Common myeloid progenitor, CD34-positive (primary cell): ENCODE data around the gene ZNF565.
"Not testable (repeated sequence)": the region's sequence is repeated elsewhere in the genome, so short reads cannot be mapped to it uniquely, and the experiment has no call there.

Experiments
- CTCF ChIA-PET: fragments of 350-600 bp; sonication (Branson Sonifier 250); formaldehyde crosslinking; loops from one replicate; lab custom pipeline; 2021; ENCODE audit warnings: antibody characterized with exemption; lab: Charles Lee
- POLR2A ChIA-PET: fragments of 350-600 bp; sonication (Branson Sonifier 250); formaldehyde crosslinking; loops from one replicate; lab custom pipeline; 2021; ENCODE audit warnings: antibody characterized with exemption; lab: Charles Lee
- DNase-seq, 3 donors: peaks; one replicate each; pipeline versions ENCODE4 v3.0.0 to v3.0.0-alpha.2; 2013
- H3K27ac ChIP-seq, 2 experiments: 1 replicate in 1 of 2; 2 replicates in 1 of 2; pipeline ENCODE4 v1.7.0; 2013; ENCODE audit warnings: inconsistent platforms in 2 of 2, low read length in 2 of 2, mild to moderate bottlenecking in 2 of 2, low read depth in 1 of 2, moderate library complexity in 1 of 2; ENCODE audit not compliant: severe bottlenecking in 2 of 2, insufficient read depth in 1 of 2, poor library complexity in 1 of 2
- H3K27me3 ChIP-seq, 5 experiments: replicated peaks in 2 of 5; 1 replicate in 3 of 5; 2 replicates in 2 of 5; pipeline versions ENCODE4 v1.6.1 to v1.7.0; 2013; ENCODE audit warnings: low read length in 4 of 5, mild to moderate bottlenecking in 2 of 5, moderate library complexity in 2 of 5, inconsistent platforms in 1 of 5; ENCODE audit not compliant: insufficient read depth in 5 of 5, control insufficient read depth in 4 of 5
- H3K36me3 ChIP-seq, 4 experiments: 1 replicate in 2 of 4; 2 replicates in 2 of 4; pipeline versions ENCODE4 v1.6.1 to v1.7.0; 2013; ENCODE audit warnings: low read length in 3 of 4, control low read depth in 1 of 4, mild to moderate bottlenecking in 1 of 4; ENCODE audit not compliant: control insufficient read depth in 4 of 4, insufficient read depth in 4 of 4
- H3K4me1 ChIP-seq, 4 experiments: 1 replicate in 3 of 4; 2 replicates in 1 of 4; pipeline versions ENCODE4 v1.6.1 to v1.7.1; 2013; ENCODE audit warnings: low read length in 3 of 4, mild to moderate bottlenecking in 3 of 4, control low read depth in 1 of 4, inconsistent platforms in 1 of 4, moderate library complexity in 1 of 4; ENCODE audit not compliant: control insufficient read depth in 4 of 4, insufficient read depth in 4 of 4; ENCODE audit errors: control extremely low read depth in 1 of 4
- H3K4me3 ChIP-seq, 7 experiments: 1 replicate in 4 of 7; 2 replicates in 3 of 7; pipeline versions ENCODE4 v1.5.1 to v1.7.0; 2013; ENCODE audit warnings: mild to moderate bottlenecking in 7 of 7, low read length in 6 of 7, moderate library complexity in 6 of 7, inconsistent platforms in 2 of 7, low read depth in 2 of 7, control low read depth in 1 of 7; ENCODE audit not compliant: insufficient read depth in 4 of 7, control insufficient read depth in 1 of 7; ENCODE audit errors: extremely low read depth in 1 of 7
- H3K9me3 ChIP-seq, 5 experiments: 1 replicate in 4 of 5; 2 replicates in 1 of 5; pipeline versions ENCODE4 v1.6.1 to v1.7.1; 2013; ENCODE audit warnings: low read length in 4 of 5, mild to moderate bottlenecking in 2 of 5, inconsistent platforms in 1 of 5, low read depth in 1 of 5, moderate library complexity in 1 of 5; ENCODE audit not compliant: control insufficient read depth in 4 of 5, insufficient read depth in 2 of 5; ENCODE audit errors: control extremely low read depth in 1 of 5
- WGBS: methylation state at CpG from one replicate; pipeline ENCODE4 v1.1.5; 2013; ENCODE audit not compliant: insufficient coverage; 5-methylcytosine and 5-hydroxymethylcytosine counted together

Gene ZNF565

GRCh38 chr19:36134867-36135266 lies 79.6 kb downstream of the ZNF565 start:
- POLR2A ChIA-PET, H3K36me3 ChIP-seq: not testable (repeated sequence)
- CTCF ChIA-PET = interaction anchor here (2.2 to 2.4 kb wide), 2 partner anchors 29 to 35 kb away, joined by 5 to 8 read pairs; no protein-coding TSS in a partner anchor

More at GRCh38 chr19:36134867-36135266, 79.6 kb downstream of the ZNF565 start:
- H3K27ac ChIP-seq, H3K4me3 ChIP-seq, DNase-seq, H3K27me3 ChIP-seq, H3K9me3 ChIP-seq: not testable (repeated sequence)
- 95% methylated on average over 3 of the region's 4 CpGs for WGBS
- peaks cover 0 to 15% (median 6%) of the 10 kb centered on the region in 4 experiments for H3K4me1 ChIP-seq
